Astrocyte (in vitro differentiated cells and primary cell): Measurements from ENCODE around the gene PROB1.

Source experiments
- CTCF ChIP-seq: IDR thresholded peaks from 2 replicates; pipeline ENCODE4 v1.5.1; 2011; ENCODE audit warnings: low read depth, mild to moderate bottlenecking, inconsistent platforms, low read length, moderate library complexity; ENCODE audit not compliant: insufficient read depth
- EZH2 ChIP-seq: IDR thresholded peaks from 2 replicates; pipeline ENCODE4 v1.6.1; 2012; ENCODE audit warnings: mild to moderate bottlenecking, low read length, inconsistent platforms; ENCODE audit not compliant: insufficient read depth

- TF ChIP-seq CTCF: no peak
- TF ChIP-seq EZH2: no peak
Observed at GRCh38 chr5:139397921-139398320, 3.0 kb upstream of the PROB1 start.
